Measurements from ENCODE around the gene CGB8. TPM values are rescaled to one million over a fixed set of nuclear protein-coding genes. Genes with fewer than 3 reads are reported as not detected.
"Not testable (repeated sequence)": the region's sequence is repeated elsewhere in the genome, so short reads cannot be mapped to it uniquely, and the experiment has no call there.

Gene CGB8
- total RNA-seq, 2 experiments from 2014 or later = not detected

GRCh38 chr19:49058562-49058961 lies 9.7 kb upstream of the CGB8 start:
- Mint-ChIP-seq H3K4me1 (peaks cover 11% of the 10 kb centered on the region), H3K9me3 (no peaks in the 10 kb centered on the region), H3K4me3 (no peak overlapping the region), H3K27me3 (peaks cover 65% of the 10 kb centered on the region), H3K36me3 (no peaks in the 10 kb centered on the region), H3K27ac (no peak overlapping the region)
- POLR2A ChIA-PET = no interaction called here
- ATAC-seq (ENCODE audit: low read depth) (no peak), DNase-seq (no peak)

DNA sequence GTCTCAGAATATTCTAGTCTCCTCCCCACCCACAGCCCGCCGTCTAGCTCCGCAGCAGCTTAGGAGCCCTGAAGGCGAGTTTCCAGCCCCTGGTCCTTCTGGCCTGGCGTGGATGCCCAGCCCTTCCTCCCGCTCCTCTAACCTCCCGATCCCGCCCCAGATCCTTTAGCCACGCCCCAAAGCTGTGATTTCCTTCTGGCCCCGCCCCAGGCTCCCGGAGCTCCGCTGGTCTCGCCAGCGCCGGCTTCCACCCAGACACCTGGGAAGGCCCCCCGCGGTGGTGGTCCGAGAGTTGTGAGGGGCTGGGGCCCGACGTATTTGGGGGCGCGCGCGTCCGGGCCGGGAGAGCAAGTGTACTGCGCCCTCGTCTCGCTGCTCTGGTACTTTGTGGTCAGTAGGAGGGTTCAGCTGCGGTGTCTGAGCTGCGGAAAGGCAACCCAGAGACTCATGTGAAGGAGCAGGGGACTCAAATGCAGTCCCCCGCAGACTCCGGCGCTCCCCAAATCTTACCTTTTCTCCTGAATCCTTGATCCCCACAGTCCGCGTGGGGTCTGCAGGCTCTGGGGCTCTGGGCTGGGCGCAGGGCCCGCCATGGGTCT lies 8.8 kb upstream of the CGB8 start, which contains the start of gene CGB7:
Gene CGB7 (minus strand): TSS at position 114 of the 599 bp plus-strand sequence. CDS start 2,374 bp downstream, outside the sequence.
- no peaks in the 10 kb centered on the region for H3K36me3 Mint-ChIP-seq

GRCh38 chr19:49056902-49057596 lies 8.1 kb upstream of the CGB8 start:
- ATAC-seq (ENCODE audit: low read depth); DNase-seq; POLR2A ChIA-PET; H3K36me3 Mint-ChIP-seq; H3K9me3 Mint-ChIP-seq; H3K27ac Mint-ChIP-seq: not testable (repeated sequence)
- Mint-ChIP-seq H3K27me3 (peaks cover 56% of the 10 kb centered on the region), H3K4me3 (peak overlapping the region; percentile 70), H3K4me1 (peaks cover 11% of the 10 kb centered on the region)

More for the DNA sequence above, 8.8 kb upstream of the CGB8 start, which contains the start of gene CGB7:
- peaks cover 57% of the 10 kb centered on the region for H3K27me3 Mint-ChIP-seq
- ATAC-seq (ENCODE audit: low read depth) = no peak
- peak within 1 kb of the TSS; percentile 70 for H3K4me3 Mint-ChIP-seq
- peak; percentile 52 for DNase-seq
- no peak within 1 kb of the TSS for H3K27ac Mint-ChIP-seq
- no peaks in the 10 kb centered on the region for H3K9me3 Mint-ChIP-seq
- POLR2A ChIA-PET = no interaction called here
- H3K4me1 Mint-ChIP-seq = peaks cover 11% of the 10 kb centered on the region

GRCh38 chr19:49056101-49056901 lies 7.4 kb upstream of the CGB8 start:
- Mint-ChIP-seq H3K9me3 (no peaks in the 10 kb centered on the region), H3K36me3 (no peaks in the 10 kb centered on the region), H3K4me1 (peaks cover 11% of the 10 kb centered on the region), H3K27me3 (peaks cover 49% of the 10 kb centered on the region), H3K4me3 (peak overlapping the region; percentile 70), H3K27ac (no peak overlapping the region)
- ATAC-seq (ENCODE audit: low read depth) = peak; percentile 80
- POLR2A ChIA-PET = no interaction called here
- peak; percentile 77 for DNase-seq

DNA sequence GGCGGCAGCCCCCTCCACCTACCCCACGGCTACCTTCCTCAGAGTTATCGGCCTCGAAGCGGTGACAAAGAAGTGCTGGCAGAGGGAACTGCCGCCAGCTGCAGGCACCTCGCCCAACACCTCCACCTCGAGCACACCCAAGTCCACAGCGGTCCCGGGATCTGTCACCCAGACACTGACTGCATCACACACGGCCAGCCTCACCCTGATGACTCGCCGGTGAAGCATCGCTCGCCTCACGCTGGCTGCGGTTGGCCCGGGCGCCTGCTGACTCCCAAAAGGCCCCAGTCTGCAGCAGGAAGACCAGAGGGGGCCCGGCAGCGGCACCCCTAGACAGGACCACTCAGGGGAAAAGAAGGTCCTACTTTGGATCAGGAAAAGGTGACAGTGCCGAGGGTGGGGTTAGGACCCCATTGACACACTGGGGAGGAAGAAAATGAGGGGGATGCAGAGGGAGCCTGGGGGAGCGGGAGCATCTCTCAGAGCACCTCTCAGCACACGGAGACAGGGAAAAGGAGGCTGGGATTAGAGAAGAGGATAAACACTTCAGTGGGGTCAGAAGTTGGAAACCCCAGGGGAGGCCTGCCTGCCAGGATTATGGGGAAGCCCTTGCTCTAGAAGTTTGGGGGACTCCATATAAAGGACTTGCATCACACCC lies 1.6 kb upstream of the CGB8 start:
- H3K36me3 Mint-ChIP-seq; H3K9me3 Mint-ChIP-seq; H3K27ac Mint-ChIP-seq; POLR2A ChIA-PET; H3K4me3 Mint-ChIP-seq; H3K4me1 Mint-ChIP-seq; H3K27me3 Mint-ChIP-seq; ATAC-seq (ENCODE audit: low read depth); DNase-seq: not testable (repeated sequence)

DNA sequence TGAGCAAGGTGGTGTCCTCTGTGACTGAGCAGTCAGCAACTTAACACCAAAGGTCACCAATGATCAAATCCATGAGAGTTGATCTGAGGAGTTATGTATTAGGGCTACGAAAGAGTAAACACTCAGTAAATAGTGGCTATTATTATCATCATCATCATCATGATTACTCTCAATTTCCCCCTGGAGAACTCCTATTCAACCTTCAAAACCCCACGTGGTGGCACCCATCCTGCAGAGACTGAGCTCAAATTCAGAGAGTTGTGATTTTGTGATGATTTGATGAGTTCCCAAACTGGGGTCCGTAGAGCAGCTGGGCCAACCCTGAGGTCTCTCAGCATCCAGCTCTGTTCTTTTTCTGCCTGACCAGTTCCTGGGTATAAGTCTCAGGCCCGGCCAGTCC lies 923 bp upstream of the CGB8 start:
- DNase-seq; POLR2A ChIA-PET; H3K27ac Mint-ChIP-seq; ATAC-seq (ENCODE audit: low read depth); H3K27me3 Mint-ChIP-seq; H3K4me3 Mint-ChIP-seq; H3K4me1 Mint-ChIP-seq; H3K36me3 Mint-ChIP-seq; H3K9me3 Mint-ChIP-seq: not testable (repeated sequence)

GRCh38 chr19:49043548-49043947 lies 5.4 kb downstream of the CGB8 start, which contains the start of gene CGB5:
CGB5 (plus strand) TSS chr19:49043848; CDS start chr19:49044210, 362 bp downstream.
- H3K4me3 Mint-ChIP-seq; DNase-seq; H3K4me1 Mint-ChIP-seq; H3K27me3 Mint-ChIP-seq; POLR2A ChIA-PET; H3K9me3 Mint-ChIP-seq; ATAC-seq (ENCODE audit: low read depth); H3K36me3 Mint-ChIP-seq; H3K27ac Mint-ChIP-seq: not testable (repeated sequence)

GRCh38 chr19:49042666-49043065 lies 6.2 kb downstream of the CGB8 start:
- H3K9me3 Mint-ChIP-seq; H3K4me1 Mint-ChIP-seq; H3K4me3 Mint-ChIP-seq; H3K36me3 Mint-ChIP-seq; POLR2A ChIA-PET; DNase-seq; H3K27ac Mint-ChIP-seq; ATAC-seq (ENCODE audit: low read depth); H3K27me3 Mint-ChIP-seq: not testable (repeated sequence)

GRCh38 chr19:49042177-49042576 lies 6.7 kb downstream of the CGB8 start:
- H3K27me3 Mint-ChIP-seq = peaks cover 3% of the 10 kb centered on the region
- no peak overlapping the region for H3K27ac Mint-ChIP-seq
- no peak overlapping the region for H3K4me3 Mint-ChIP-seq
- ATAC-seq (ENCODE audit: low read depth) (no peak), DNase-seq (no peak)
- no peaks in the 10 kb centered on the region for H3K4me1 Mint-ChIP-seq
- POLR2A ChIA-PET = no interaction called here
- H3K9me3 Mint-ChIP-seq = no peaks in the 10 kb centered on the region
- H3K36me3 Mint-ChIP-seq = no peaks in the 10 kb centered on the region

DNA sequence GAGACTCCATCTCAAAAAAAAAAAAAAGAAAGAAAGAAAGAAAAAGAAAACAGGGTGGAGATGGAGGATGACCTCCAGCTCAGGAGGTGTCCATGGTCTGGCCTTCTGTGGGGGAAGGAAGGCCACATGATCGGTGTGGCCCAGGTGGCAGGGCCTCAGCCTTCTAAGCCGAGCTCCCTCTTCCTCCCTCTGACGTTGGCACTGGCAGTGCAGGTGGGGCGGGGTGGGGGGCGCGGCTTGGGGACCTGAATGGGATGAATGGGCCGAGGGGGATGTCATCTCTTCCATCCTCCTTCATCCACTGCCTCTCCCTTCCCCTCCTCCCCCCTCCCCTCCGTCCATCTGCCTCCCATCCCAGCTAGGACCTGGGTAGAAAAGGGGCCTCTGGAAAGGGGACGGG lies 9.2 kb downstream of the CGB8 start:
- H3K4me1 Mint-ChIP-seq; H3K4me3 Mint-ChIP-seq; DNase-seq; H3K9me3 Mint-ChIP-seq; H3K36me3 Mint-ChIP-seq; POLR2A ChIA-PET; ATAC-seq (ENCODE audit: low read depth); H3K27ac Mint-ChIP-seq; H3K27me3 Mint-ChIP-seq: not testable (repeated sequence)

DNA sequence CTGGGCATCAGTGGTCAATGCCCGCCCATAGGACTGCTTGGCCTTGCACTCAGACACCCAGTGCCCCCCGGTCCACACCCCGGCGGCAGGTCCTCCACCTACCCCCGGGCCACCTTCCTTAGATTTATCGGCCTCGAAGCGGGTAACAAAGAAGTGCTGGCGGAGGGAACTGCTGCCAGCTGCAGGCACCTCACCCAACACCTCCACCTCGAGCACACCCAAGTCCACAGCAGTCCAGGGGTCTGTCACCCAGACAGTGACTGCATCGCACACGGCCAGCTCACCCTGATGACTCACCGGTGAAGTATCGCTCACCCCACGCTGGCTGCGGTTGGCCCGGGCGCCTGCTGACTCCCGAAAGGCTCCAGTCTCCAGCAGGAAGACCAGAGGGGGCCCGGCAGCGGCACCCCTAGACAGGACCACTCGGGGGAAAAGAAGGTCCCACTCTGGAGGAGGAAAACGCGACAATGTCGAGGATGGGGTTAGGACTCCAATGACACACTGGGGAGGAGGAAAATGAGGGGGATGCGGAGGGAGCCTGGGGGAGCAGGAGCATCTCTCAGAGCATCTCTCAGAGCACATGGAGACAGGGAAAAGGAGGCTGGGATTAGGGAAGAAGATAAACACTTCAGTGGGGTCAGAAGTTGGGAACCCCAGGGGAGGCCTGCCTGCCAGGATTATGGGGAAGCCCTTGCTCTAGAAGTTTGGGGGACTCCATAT lies 10.2 kb downstream of the CGB8 start:
- DNase-seq; H3K9me3 Mint-ChIP-seq; H3K4me3 Mint-ChIP-seq; H3K4me1 Mint-ChIP-seq; H3K27ac Mint-ChIP-seq; ATAC-seq (ENCODE audit: low read depth); H3K36me3 Mint-ChIP-seq; POLR2A ChIA-PET; H3K27me3 Mint-ChIP-seq: not testable (repeated sequence)

DNA sequence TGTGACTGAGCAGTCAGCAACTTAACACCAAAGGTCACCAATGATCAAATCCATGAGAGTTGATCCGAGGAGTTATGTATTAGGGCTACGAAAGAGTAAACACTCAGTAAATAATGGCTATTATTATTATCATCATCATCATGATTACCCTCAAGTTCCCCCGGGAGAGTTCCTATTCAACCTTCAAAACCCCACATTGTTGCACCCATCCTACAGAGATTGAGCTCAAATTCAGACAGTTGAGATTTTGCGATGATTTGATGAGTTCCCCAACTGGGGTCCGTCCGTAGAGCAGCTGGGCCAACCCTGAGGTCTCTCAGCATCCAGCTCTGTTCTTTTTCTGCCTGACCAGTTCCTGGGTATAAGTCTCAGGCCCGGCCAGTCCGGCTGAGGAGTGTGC lies 10.8 kb downstream of the CGB8 start:
- H3K4me3 Mint-ChIP-seq; H3K9me3 Mint-ChIP-seq; ATAC-seq (ENCODE audit: low read depth); H3K36me3 Mint-ChIP-seq; H3K27me3 Mint-ChIP-seq; H3K27ac Mint-ChIP-seq; POLR2A ChIA-PET; H3K4me1 Mint-ChIP-seq; DNase-seq: not testable (repeated sequence)

- not testable (repeated sequence) for H3K4me1 Mint-ChIP-seq, H3K9me3 Mint-ChIP-seq
Observed at GRCh38 chr19:49036815-49037214, 12.1 kb downstream of the CGB8 start, which contains the start of gene CGB1. CGB1 (minus strand) TSS chr19:49036895; CDS start chr19:49036711, 184 bp downstream.

More at GRCh38 chr19:49036815-49037214, 12.1 kb downstream of the CGB8 start, which contains the start of gene CGB1:
- DNase-seq = peak; percentile 50
- POLR2A ChIA-PET, H3K27me3 Mint-ChIP-seq, H3K4me3 Mint-ChIP-seq, H3K27ac Mint-ChIP-seq, H3K36me3 Mint-ChIP-seq: not testable (repeated sequence)
- ATAC-seq (ENCODE audit: low read depth) = peak; percentile 36
